ENCODE measurements around the gene MOV10. TPM values are rescaled to one million over a fixed set of nuclear protein-coding genes. Genes with fewer than 3 reads are reported as not detected.

MOV10 gene
- total and polyA plus RNA-seq, 2 donors (not counting 1 experiment from before 2014, with no cell fraction given) = 31.0 to 46.2 TPM

DNA sequence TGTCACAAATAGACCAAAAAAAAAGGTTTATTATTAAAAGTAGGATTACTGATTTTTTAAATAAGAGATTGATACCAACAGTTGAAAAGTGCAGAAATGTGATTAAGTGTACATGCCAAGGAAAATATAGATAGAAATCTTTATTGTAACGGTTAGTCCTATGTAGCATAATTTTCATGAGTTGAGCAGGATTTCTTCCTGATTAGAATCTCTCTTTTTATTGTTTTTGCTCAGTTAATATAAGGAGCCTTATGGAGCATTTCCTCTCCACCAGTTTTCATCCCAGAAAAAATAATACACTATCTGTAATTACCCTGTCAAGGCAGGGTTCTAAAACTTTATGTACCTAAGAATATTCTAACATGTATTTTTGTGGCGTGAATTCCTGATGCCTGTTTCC is 31.4 kb upstream of the MOV10 start:
- no peak overlapping the region for H3K9ac ChIP-seq (ENCODE audit: low read length)
- H3K79me2 ChIP-seq (ENCODE audit: control insufficient read depth, insufficient read depth, low read length) = peaks cover 78% of the 10 kb centered on the region
- H2AFZ ChIP-seq (ENCODE audit: insufficient read depth, low read depth, low read length, poor library complexity, severe bottlenecking) = no peak overlapping the region
- H3K27me3 ChIP-seq (replicated peaks in 1 of 4; ENCODE audit: control extremely low read depth in 1 of 4, control insufficient read depth in 3 of 4, insufficient read depth in 4 of 4, low read length in 3 of 4) = no peaks in the 10 kb centered on the region
- TF ChIP-seq, protein P1, sequence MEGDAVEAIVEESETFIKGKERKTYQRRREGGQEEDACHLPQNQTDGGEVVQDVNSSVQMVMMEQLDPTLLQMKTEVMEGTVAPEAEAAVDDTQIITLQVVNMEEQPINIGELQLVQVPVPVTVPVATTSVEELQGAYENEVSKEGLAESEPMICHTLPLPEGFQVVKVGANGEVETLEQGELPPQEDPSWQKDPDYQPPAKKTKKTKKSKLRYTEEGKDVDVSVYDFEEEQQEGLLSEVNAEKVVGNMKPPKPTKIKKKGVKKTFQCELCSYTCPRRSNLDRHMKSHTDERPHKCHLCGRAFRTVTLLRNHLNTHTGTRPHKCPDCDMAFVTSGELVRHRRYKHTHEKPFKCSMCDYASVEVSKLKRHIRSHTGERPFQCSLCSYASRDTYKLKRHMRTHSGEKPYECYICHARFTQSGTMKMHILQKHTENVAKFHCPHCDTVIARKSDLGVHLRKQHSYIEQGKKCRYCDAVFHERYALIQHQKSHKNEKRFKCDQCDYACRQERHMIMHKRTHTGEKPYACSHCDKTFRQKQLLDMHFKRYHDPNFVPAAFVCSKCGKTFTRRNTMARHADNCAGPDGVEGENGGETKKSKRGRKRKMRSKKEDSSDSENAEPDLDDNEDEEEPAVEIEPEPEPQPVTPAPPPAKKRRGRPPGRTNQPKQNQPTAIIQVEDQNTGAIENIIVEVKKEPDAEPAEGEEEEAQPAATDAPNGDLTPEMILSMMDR (IDR thresholded peaks at IDR 0.05) = no peak
- TF ChIP-seq EZH2 (IDR thresholded peaks at IDR 0.05; ENCODE audit: borderline replicate concordance, insufficient read depth, low read depth, low read length, poor library complexity, severe bottlenecking) = no peak
- Mint-ChIP-seq H3K27ac (no peak overlapping the region), H3K4me3 (no peak overlapping the region), H3K9me3 (ENCODE audit: insufficient read depth) (no peaks in the 10 kb centered on the region), H3K27me3 (no peaks in the 10 kb centered on the region), H3K4me1 (peaks cover 36% of the 10 kb centered on the region)
- no peak overlapping the region for H3K4me2 ChIP-seq (replicated peaks; ENCODE audit: low read depth, low read length, poor library complexity, severe bottlenecking)
- ATAC-seq (ENCODE audit: low read depth) (no peak), DNase-seq (no peak)
- H3K4me1 ChIP-seq (ENCODE audit: control insufficient read depth in 2 of 2, insufficient read depth in 2 of 2, low read length in 2 of 2) = peaks cover 14 to 16% of the 10 kb centered on the region in 2 donors
- ChIA-PET POLR2A (no interaction called here), CTCF (no interaction called here)
- H4K20me1 ChIP-seq (ENCODE audit: control insufficient read depth, insufficient read depth, low read length, poor library complexity, severe bottlenecking) = peaks cover 55% of the 10 kb centered on the region
- H3K9me3 ChIP-seq (ENCODE audit: control extremely low read depth in 1 of 3, control insufficient read depth in 2 of 3, insufficient read depth in 1 of 3, low read length in 2 of 3) = no peaks in the 10 kb centered on the region
- WGBS (ENCODE audit: insufficient coverage) = no CpG with 5 or more reads among the region's 2 CpGs
- peaks cover 2 to 27% of the 10 kb centered on the region in 2 experiments for H3K36me3 ChIP-seq (replicated peaks in 1 of 2; ENCODE audit: control extremely low read depth in 1 of 2, control insufficient read depth in 1 of 2, extremely low read depth in 1 of 2, insufficient read depth in 2 of 2, low read length in 1 of 2)
- H3K4me3 ChIP-seq (ENCODE audit: control extremely low read depth in 1 of 5, extremely low read depth in 1 of 5, insufficient read depth in 1 of 5, low read depth in 2 of 5, low read length in 4 of 5) = no peak overlapping the region
- H3K27ac ChIP-seq (ENCODE audit: low read length in 2 of 2) = peak overlapping the region in 1 of 2 donors; percentile 21
- intact Hi-C loops (cut with micrococcal nuclease) = no loop called here

DNA sequence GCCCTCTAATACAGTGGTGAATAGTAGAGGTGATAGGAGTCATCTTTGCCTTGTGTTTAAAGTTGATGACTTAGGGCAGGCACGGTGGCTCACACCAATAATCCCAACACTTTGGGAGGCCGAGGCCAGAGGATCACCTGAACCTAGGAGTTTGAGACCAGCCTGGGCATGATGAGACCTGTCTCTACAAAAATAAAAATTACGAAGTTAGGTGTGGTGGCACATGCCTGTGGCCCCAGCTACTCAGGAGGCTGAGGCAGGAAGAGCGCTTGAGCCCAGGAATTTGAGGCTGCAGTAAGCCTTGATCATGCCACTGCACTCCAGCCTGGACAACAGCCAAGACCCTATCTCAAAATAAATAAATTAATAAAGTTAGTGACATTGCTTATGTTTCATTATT is 28.2 kb upstream of the MOV10 start:
- peaks cover 89% of the 10 kb centered on the region for H3K79me2 ChIP-seq (ENCODE audit: control insufficient read depth, insufficient read depth, low read length)
- peaks cover 70% of the 10 kb centered on the region for H4K20me1 ChIP-seq (ENCODE audit: control insufficient read depth, insufficient read depth, low read length, poor library complexity, severe bottlenecking)
- H3K4me2 ChIP-seq (replicated peaks; ENCODE audit: low read depth, low read length, poor library complexity, severe bottlenecking) = no peak overlapping the region
- POLR2A ChIA-PET = no interaction called here
- no peaks in the 10 kb centered on the region for H3K9me3 Mint-ChIP-seq (ENCODE audit: insufficient read depth)
- H3K4me3 Mint-ChIP-seq = no peak overlapping the region
- H3K4me1 Mint-ChIP-seq = peaks cover 36% of the 10 kb centered on the region
- intact Hi-C loops (cut with micrococcal nuclease) = no loop called here
- WGBS (ENCODE audit: insufficient coverage) = 100% methylated on average over 2 of the region's 4 CpGs
- peaks cover 14 to 16% of the 10 kb centered on the region in 2 donors for H3K4me1 ChIP-seq (ENCODE audit: control insufficient read depth in 2 of 2, insufficient read depth in 2 of 2, low read length in 2 of 2)
- H3K36me3 ChIP-seq (replicated peaks in 1 of 2; ENCODE audit: control extremely low read depth in 1 of 2, control insufficient read depth in 1 of 2, extremely low read depth in 1 of 2, insufficient read depth in 2 of 2, low read length in 1 of 2) = peaks cover 13 to 58% of the 10 kb centered on the region in 2 experiments
- CTCF ChIA-PET = no interaction called here
- no peak overlapping the region for H3K4me3 ChIP-seq (ENCODE audit: control extremely low read depth in 1 of 5, extremely low read depth in 1 of 5, insufficient read depth in 1 of 5, low read depth in 2 of 5, low read length in 4 of 5)
- no peak overlapping the region for H3K27ac ChIP-seq (ENCODE audit: low read length in 2 of 2)
- ATAC-seq (ENCODE audit: low read depth) (no peak), DNase-seq (no peak)
- no peaks in the 10 kb centered on the region for H3K27me3 Mint-ChIP-seq
- H3K27me3 ChIP-seq (replicated peaks in 1 of 4; ENCODE audit: control extremely low read depth in 1 of 4, control insufficient read depth in 3 of 4, insufficient read depth in 4 of 4, low read length in 3 of 4) = no peaks in the 10 kb centered on the region
- no peak overlapping the region for H3K27ac Mint-ChIP-seq
- no peaks in the 10 kb centered on the region for H3K9me3 ChIP-seq (ENCODE audit: control extremely low read depth in 1 of 3, control insufficient read depth in 2 of 3, insufficient read depth in 1 of 3, low read length in 2 of 3)
- no peak overlapping the region for H2AFZ ChIP-seq (ENCODE audit: insufficient read depth, low read depth, low read length, poor library complexity, severe bottlenecking)
- TF ChIP-seq, protein P1 (IDR thresholded peaks at IDR 0.05) = no peak
- TF ChIP-seq EZH2 (IDR thresholded peaks at IDR 0.05; ENCODE audit: borderline replicate concordance, insufficient read depth, low read depth, low read length, poor library complexity, severe bottlenecking) = no peak
- no peak overlapping the region for H3K9ac ChIP-seq (ENCODE audit: low read length)
